HepG2 (cell line): ENCODE data around the gene FRK. TPM values are rescaled to one million over a fixed set of nuclear protein-coding genes. Genes with fewer than 3 reads are reported as not detected.

Experiments
- ARNT2 ChIP-seq: sonication (generic); formaldehyde crosslinking; IDR thresholded peaks from 2 replicates; pipeline ENCODE4 v1.8.0; 2022; ENCODE audit warnings: mild to moderate bottlenecking, low read depth, missing genetic modification reagents, moderate library complexity
- ELF3 ChIP-seq: IDR thresholded peaks from 2 replicates; pipeline ENCODE4 v1.6.1; 2016; ENCODE audit warnings: missing genetic modification reagents, missing compliant biosample characterization
- KDM1A ChIP-seq: IDR thresholded peaks from 2 replicates; pipeline ENCODE4 v1.6.1; 2016; ENCODE audit warnings: missing compliant biosample characterization
- KDM6A ChIP-seq: IDR thresholded peaks from 2 replicates; pipeline ENCODE4 v1.6.1; 2016; ENCODE audit warnings: low read depth
- NCOR1 ChIP-seq: fragments of 200-600 bp; sonication (generic); IDR thresholded peaks from 2 replicates; pipeline ENCODE4 v1.7.0; 2017; ENCODE audit warnings: antibody characterized with exemption, low read length, borderline replicate concordance
- NFE2L1 ChIP-seq: sonication (generic); formaldehyde crosslinking; IDR thresholded peaks from 2 replicates; pipeline ENCODE4 v1.4.0; 2020; ENCODE audit warnings: missing genetic modification reagents, mild to moderate bottlenecking, borderline replicate concordance
- NKX3-1 ChIP-seq: sonication (generic); formaldehyde crosslinking; IDR thresholded peaks from 2 replicates; pipeline ENCODE4 v1.5.0; 2020; ENCODE audit warnings: missing genetic modification reagents
- PBX3 ChIP-seq: sonication (generic); formaldehyde crosslinking; IDR thresholded peaks from 2 replicates; pipeline ENCODE4 v1.8.1; 2023; ENCODE audit warnings: missing genetic modification reagents, inconsistent platforms, borderline replicate concordance
- SAP130 ChIP-seq: IDR thresholded peaks from 2 replicates; pipeline ENCODE4 v1.6.1; 2016; ENCODE audit warnings: low read depth
- SOX6 ChIP-seq, 2 experiments: fragments of 450-650 bp in 1 of 2; sonication (generic) in 1 of 2; formaldehyde crosslinking in 1 of 2; IDR thresholded peaks; 2 replicates each; pipeline versions ENCODE4 v1.4.0 to v1.6.1; 2017 to 2020; ENCODE audit warnings: antibody characterized with exemption in 1 of 2, mild to moderate bottlenecking in 1 of 2, missing genetic modification reagents in 1 of 2
- SP1 ChIP-seq, 2 experiments: fragments of 450-650 bp in 1 of 2; sonication (generic) in 1 of 2; formaldehyde crosslinking in 1 of 2; IDR thresholded peaks; 2 replicates each; pipeline versions ENCODE4 v1.4.0 to v1.6.1; 2016 to 2020; ENCODE audit warnings: missing genetic modification reagents in 1 of 2
- SP2 ChIP-seq: sonication (generic); formaldehyde crosslinking; IDR thresholded peaks from 2 replicates; pipeline ENCODE4 v1.5.1; 2020; ENCODE audit warnings: mild to moderate bottlenecking, missing genetic modification reagents
- TCF7 ChIP-seq: sonication (generic); IDR thresholded peaks from 2 replicates; pipeline ENCODE4 v1.6.1; 2016; ENCODE audit warnings: antibody characterized with exemption, low read depth
- TFDP2 ChIP-seq: sonication (generic); formaldehyde crosslinking; IDR thresholded peaks from 2 replicates; pipeline ENCODE4 v1.4.0; 2020; ENCODE audit warnings: missing genetic modification reagents
- U2AF1 ChIP-seq: fragments of 200-400 bp; formaldehyde crosslinking; optimal IDR thresholded peaks from 2 replicates; pipeline ENCODE3; 2017; ENCODE audit warnings: mild to moderate bottlenecking, low read depth, low read length
- ZBTB7A ChIP-seq: sonication (generic); formaldehyde crosslinking; IDR thresholded peaks from 2 replicates; pipeline ENCODE4 v1.8.0; 2022; ENCODE audit warnings: mild to moderate bottlenecking, missing genetic modification reagents
- ZMAT3 ChIP-seq: sonication (generic); formaldehyde crosslinking; conservative IDR thresholded peaks from 2 replicates; pipeline ENCODE4 v1.7.0; 2021; ENCODE audit warnings: missing genetic modification reagents
- ZMYM4 ChIP-seq: sonication (generic); formaldehyde crosslinking; IDR thresholded peaks from 2 replicates; pipeline ENCODE4 v1.8.1; 2023; ENCODE audit warnings: mild to moderate bottlenecking, missing genetic modification reagents
- ZNF138 ChIP-seq: sonication (generic); formaldehyde crosslinking; IDR thresholded peaks from 2 replicates; pipeline ENCODE4 v1.5.0; 2020; ENCODE audit warnings: mild to moderate bottlenecking, low read depth, missing genetic modification reagents
- ZNF333 ChIP-seq: sonication (generic); formaldehyde crosslinking; IDR thresholded peaks from 2 replicates; pipeline ENCODE4 v1.4.0; 2020; ENCODE audit warnings: mild to moderate bottlenecking, missing genetic modification reagents, borderline replicate concordance
- ZNF367 ChIP-seq: sonication (generic); formaldehyde crosslinking; IDR thresholded peaks from 2 replicates; pipeline ENCODE4 v1.4.0; 2020; ENCODE audit warnings: missing genetic modification reagents, borderline replicate concordance
- ZNF430 ChIP-seq: sonication (generic); formaldehyde crosslinking; IDR thresholded peaks from 2 replicates; pipeline ENCODE4 v1.9.0; 2021; ENCODE audit warnings: mild to moderate bottlenecking, missing genetic modification reagents
- ZNF446 ChIP-seq: sonication (generic); formaldehyde crosslinking; IDR thresholded peaks from 2 replicates; pipeline ENCODE4 v1.5.0; 2020; ENCODE audit warnings: mild to moderate bottlenecking, missing genetic modification reagents
- ZNF460 ChIP-seq: sonication (generic); formaldehyde crosslinking; IDR thresholded peaks from 2 replicates; pipeline ENCODE4 v1.5.1; 2020; ENCODE audit warnings: missing genetic modification reagents, mild to moderate bottlenecking, borderline replicate concordance
- ZNF549 ChIP-seq: sonication (generic); formaldehyde crosslinking; IDR thresholded peaks from 2 replicates; pipeline ENCODE4 v1.5.0; 2020; ENCODE audit warnings: missing genetic modification reagents
- ZNF644 ChIP-seq: IDR thresholded peaks from 2 replicates; pipeline ENCODE4 v1.6.1; 2016; ENCODE audit warnings: low read depth
- ZNF724P ChIP-seq: sonication (generic); formaldehyde crosslinking; IDR thresholded peaks from 2 replicates; pipeline ENCODE4 v1.8.0; 2022; ENCODE audit warnings: missing genetic modification reagents, borderline replicate concordance
- ZNF850 ChIP-seq: sonication (generic); formaldehyde crosslinking; conservative IDR thresholded peaks from 2 replicates; pipeline ENCODE4 v1.9.0; 2021; ENCODE audit warnings: mild to moderate bottlenecking, missing genetic modification reagents
- ZNF883 ChIP-seq: sonication (generic); formaldehyde crosslinking; IDR thresholded peaks from 2 replicates; pipeline ENCODE4 v1.5.1; 2020; ENCODE audit warnings: mild to moderate bottlenecking, missing genetic modification reagents; ENCODE audit errors: not compliant biosample characterization
- polyA plus RNA-seq, 8 experiments: library from polyadenylated mRNA; depleted of rRNA in 3 of 8; stranded (reverse) in 7 of 8; unstranded in 1 of 8; fragments of >200 nt; fragmentation: Illumina TruSeq in 4 of 8; extraction: Trizol in 4 of 8; gene quantifications; 2 replicates each; pipeline versions ENCODE4 v1.2.1 to v1.2.3, GENCODE V29; 2011 to 2016; ENCODE audit warnings: low read depth in 4 of 8, missing spikeins in 1 of 8, mixed read lengths in 1 of 8; ENCODE audit not compliant: insufficient read depth in 1 of 8
- total RNA-seq, 5 experiments: library from RNA; depleted of rRNA; stranded (reverse); fragments of >200 nt; fragmentation: Illumina TruSeq; extraction: Trizol; gene quantifications; 2 replicates each; pipeline ENCODE4 v1.2.3, GENCODE V29; 2016; ENCODE audit warnings: low read depth in 1 of 5

FRK gene
- total and polyA plus RNA-seq, 2 of the 13 experiments (the other 11 are each of a cell fraction or from before 2014, with no cell fraction given): 1.3 to 2.9 TPM

- TF ChIP-seq TFDP2 (CRISPR knock-in tag) (no peak; the same call in 1 of the 2 replicates), ZMYM4 (CRISPR knock-in tag) (no peak), ZBTB7A (CRISPR knock-in tag) (no peak), TCF7 (no peak), ARNT2 (CRISPR knock-in tag) (peak; percentile 59; the same call in 1 of the 2 replicates), ZNF850 (CRISPR knock-in tag) (no peak), ZNF883 (CRISPR knock-in tag) (no peak), ZNF138 (CRISPR knock-in tag) (no peak), ZNF333 (CRISPR knock-in tag) (no peak), NCOR1 (no peak), ZMAT3 (CRISPR knock-in tag) (no peak), SOX6 (IDR thresholded peaks at IDR 0.05) (no peak), SOX6 (CRISPR knock-in tag; IDR thresholded peaks at IDR 0.05) (no peak), ZNF644 (no peak), ZNF460 (CRISPR knock-in tag) (no peak), SP1 (IDR thresholded peaks at IDR 0.05) (no peak), SP1 (CRISPR knock-in tag; IDR thresholded peaks at IDR 0.05) (0 out of 2 replicates have a peak, but pooled peaks have one; percentile 7), ZNF724P (CRISPR knock-in tag) (peak; percentile 28; the same call in 1 of the 2 replicates), SAP130 (peak; percentile 67; the same call in 1 of the 2 replicates), ZNF549 (CRISPR knock-in tag) (no peak), ZNF446 (CRISPR knock-in tag) (no peak), SP2 (CRISPR knock-in tag) (no peak), U2AF1 (no peak), NFE2L1 (CRISPR knock-in tag) (no peak), ZNF367 (CRISPR knock-in tag) (no peak), ZNF430 (CRISPR knock-in tag) (no peak; the same call in 1 of the 2 replicates), ELF3 (CRISPR knock-in tag) (no peak; the same call in 1 of the 2 replicates), NKX3-1 (CRISPR knock-in tag) (no peak), KDM1A (CRISPR knock-in tag) (no peak), KDM6A (no peak), PBX3 (no peak)
These were observed 749 bp downstream of the FRK start (continued) for GRCh38 chr6:116059713-116060571.
